ENCODE data around the gene PXDN.
"Not testable (repeated sequence)": the region's sequence is repeated elsewhere in the genome, so short reads cannot be mapped to it uniquely, and the experiment has no call there.

Gene PXDN

GRCh38 chr2:1739322-1739957 is 4.9 kb downstream of the PXDN start:
- no peak for DNase-seq

- DNase-seq, result no peak
Measured at GRCh38 chr2:1738646-1739302, 5.5 kb downstream of the PXDN start.

- no peak for DNase-seq
Measured at GRCh38 chr2:1738163-1738562, 6.2 kb downstream of the PXDN start.

- no peak for DNase-seq
Measured at GRCh38 chr2:1736997-1737480, 7.3 kb downstream of the PXDN start.

- no peak for DNase-seq
Measured at GRCh38 chr2:1736045-1736444, 8.3 kb downstream of the PXDN start.

- not testable (repeated sequence) for DNase-seq
Measured at GRCh38 chr2:1733298-1733697, 11.0 kb downstream of the PXDN start.

GRCh38 chr2:1731963-1732768 is 12.1 kb downstream of the PXDN start:
- no peak for DNase-seq

GRCh38 chr2:1731447-1731962 is 12.8 kb downstream of the PXDN start:
- no peak for DNase-seq

- no peak for DNase-seq
Measured at GRCh38 chr2:1730015-1730927, 14.0 kb downstream of the PXDN start.

GRCh38 chr2:1729242-1729641 is 15.1 kb downstream of the PXDN start:
- no peak for DNase-seq

- DNase-seq, result no peak
Measured at GRCh38 chr2:1728821-1729220, 15.5 kb downstream of the PXDN start.

- no peak for DNase-seq
Measured at GRCh38 chr2:1727796-1728474, 16.4 kb downstream of the PXDN start.

- no peak for DNase-seq
Measured at GRCh38 chr2:1727101-1727771, 17.1 kb downstream of the PXDN start.

- DNase-seq, result no peak
Measured at GRCh38 chr2:1726558-1726957, 17.8 kb downstream of the PXDN start.

- DNase-seq, result not testable (repeated sequence)
Measured at GRCh38 chr2:1724351-1724750, 20.0 kb downstream of the PXDN start.

GRCh38 chr2:1723397-1724042 is 20.8 kb downstream of the PXDN start:
- no peak for DNase-seq

- no peak for DNase-seq
Measured at GRCh38 chr2:1722692-1723091, 21.6 kb downstream of the PXDN start.

- no peak for DNase-seq
Measured at GRCh38 chr2:1721706-1722646, 22.3 kb downstream of the PXDN start.
